A673 (cell line): ENCODE data around the gene PRKCQ. TPM values are rescaled to one million over a fixed set of nuclear protein-coding genes. Genes with fewer than 3 reads are reported as not detected.

Experiments used
- BruUV-seq: library from RNA; stranded (reverse); fragments of 400-500 nt; replicated peaks from 2 replicates; lab custom pipeline; 2021; lab: Mats Ljungman, UMichigan
- CTCF ChIA-PET: fragments of 300-600 bp; sonication (Branson Sonifier 250); formaldehyde crosslinking; loops from one replicate; lab custom pipeline; 2022; ENCODE audit warnings: antibody characterized with exemption; lab: Charles Lee
- POLR2A ChIA-PET: fragments of 300-600 bp; sonication (Branson Sonifier 250); formaldehyde crosslinking; loops from one replicate; lab custom pipeline; 2022; ENCODE audit warnings: antibody characterized with exemption; ENCODE audit not compliant: low non-redundant PET; lab: Charles Lee
- DNase-seq: peaks from one replicate; pipeline ENCODE4 v3.0.0-alpha.2; 2015; ENCODE audit warnings: low spot score
- H3K27ac ChIP-seq: fragments of 200-600 bp; sonication (generic); 2 replicates; pipeline ENCODE4 v1.5.1; 2016; ENCODE audit warnings: mixed run types, low read depth, mild to moderate bottlenecking, mixed read lengths, antibody characterized with exemption, low read length; ENCODE audit not compliant: poor library complexity, severe bottlenecking
- H3K27me3 ChIP-seq: fragments of 200-600 bp; sonication (generic); replicated peaks from 2 replicates; pipeline ENCODE4 v1.6.1; 2017; ENCODE audit warnings: mixed run types, low read depth, mild to moderate bottlenecking, mixed read lengths, antibody characterized with exemption, low read length; ENCODE audit not compliant: insufficient read depth, poor library complexity
- H3K36me3 ChIP-seq: fragments of 200-600 bp; sonication (generic); 2 replicates; pipeline ENCODE4 v1.6.1; 2016; ENCODE audit warnings: mixed run types, mild to moderate bottlenecking, mixed read lengths, antibody characterized with exemption, low read length; ENCODE audit not compliant: insufficient read depth, poor library complexity, severe bottlenecking
- H3K4me1 ChIP-seq: fragments of 200-600 bp; sonication (generic); 2 replicates; pipeline ENCODE4 v1.6.1; 2017; ENCODE audit warnings: mixed run types, mild to moderate bottlenecking, mixed read lengths, antibody characterized with exemption, low read length; ENCODE audit not compliant: insufficient read depth, poor library complexity, severe bottlenecking
- H3K4me3 ChIP-seq: fragments of 200-600 bp; sonication (generic); 2 replicates; pipeline ENCODE4 v1.5.1; 2016; ENCODE audit warnings: low read depth, mixed run types, mild to moderate bottlenecking, mixed read lengths, low read length; ENCODE audit not compliant: poor library complexity, severe bottlenecking
- H3K9me3 ChIP-seq: fragments of 200-600 bp; sonication (generic); 2 replicates; pipeline ENCODE4 v1.6.1; 2016; ENCODE audit warnings: mixed run types, low read depth, mild to moderate bottlenecking, mixed read lengths, antibody characterized with exemption, low read length; ENCODE audit not compliant: poor library complexity, severe bottlenecking
- CTCF ChIP-seq: fragments of 300-800, 200-600 bp; sonication (generic); conservative IDR thresholded peaks from 2 replicates; pipeline ENCODE4 v1.5.1; 2017; ENCODE audit warnings: low read depth, mild to moderate bottlenecking, antibody characterized with exemption, low read length, moderate library complexity, mixed read lengths
- EZH2 ChIP-seq: fragments of 200-600 bp; sonication (generic); IDR thresholded peaks from 2 replicates; pipeline ENCODE4 v1.6.1; 2017; ENCODE audit warnings: borderline replicate concordance, low read depth, mild to moderate bottlenecking, mixed read lengths, antibody characterized with exemption, low read length; ENCODE audit not compliant: poor library complexity, severe bottlenecking
- intact Hi-C: fragments of 100-400 bp; cut with micrococcal nuclease; formaldehyde crosslinking; loops from one replicate; pipeline ENCODE4 v1.10.0; 2022; ENCODE audit not compliant: unreplicated experiment
- total RNA-seq: library from RNA; stranded (reverse); gene quantifications from 2 replicates; pipeline ENCODE4 v1.2.3, GENCODE V29; 2021

Gene PRKCQ
- total RNA-seq, 1 experiment from 2014 or later: not detected

DNA sequence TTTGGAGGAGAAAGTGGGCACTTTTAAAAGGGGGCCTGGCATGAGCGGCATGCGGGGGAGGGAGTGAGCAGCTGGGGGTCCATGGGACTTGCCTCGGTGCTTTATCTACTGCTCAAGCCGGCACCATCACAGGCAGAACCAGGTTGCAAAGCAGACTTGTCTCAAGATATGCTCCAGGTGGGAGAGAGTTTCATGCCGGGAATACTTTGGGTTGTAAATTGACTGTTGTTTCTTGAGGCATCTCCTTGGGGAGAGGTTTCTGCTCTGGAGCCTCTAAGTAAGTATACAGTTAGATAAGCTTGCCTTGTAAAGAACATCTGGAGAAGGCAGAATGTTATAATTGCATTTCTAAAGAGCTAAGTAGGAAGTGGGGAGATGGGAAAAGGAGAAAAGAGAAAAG is 42.8 kb upstream of the PRKCQ start:
- no TSS peak for BruUV-seq
- intact Hi-C loops: no loop called here
- no peak for DNase-seq
- Histone ChIP-seq H3K9me3 (no peaks in the 10 kb centered on the region), H3K4me1 (no peaks in the 10 kb centered on the region), H3K36me3 (no peaks in the 10 kb centered on the region), H3K27me3 (peaks cover 92% of the 10 kb centered on the region), H3K27ac (no peak overlapping the region), H3K4me3 (no peak overlapping the region)
- ChIA-PET POLR2A (no interaction called here), CTCF (no interaction called here)
- TF ChIP-seq CTCF (no peak), EZH2 (no peak)

- Histone ChIP-seq H3K27ac (no peak overlapping the region), H3K4me3 (no peak overlapping the region), H3K36me3 (no peaks in the 10 kb centered on the region), H3K9me3 (no peaks in the 10 kb centered on the region), H3K4me1 (no peaks in the 10 kb centered on the region), H3K27me3 (peaks cover 90% of the 10 kb centered on the region)
- intact Hi-C loops: no loop called here
- POLR2A ChIA-PET: interaction anchor here (0.6 kb wide), 1 partner anchor 1084 kb away, joined by 20 read pairs; no protein-coding TSS in a partner anchor
- BruUV-seq: no TSS peak
- DNase-seq: peak; percentile 80
- CTCF ChIA-PET: no interaction called here
- no peak for TF ChIP-seq EZH2
Measured at GRCh38 chr10:6621536-6621935, 41.5 kb upstream of the PRKCQ start.

DNA sequence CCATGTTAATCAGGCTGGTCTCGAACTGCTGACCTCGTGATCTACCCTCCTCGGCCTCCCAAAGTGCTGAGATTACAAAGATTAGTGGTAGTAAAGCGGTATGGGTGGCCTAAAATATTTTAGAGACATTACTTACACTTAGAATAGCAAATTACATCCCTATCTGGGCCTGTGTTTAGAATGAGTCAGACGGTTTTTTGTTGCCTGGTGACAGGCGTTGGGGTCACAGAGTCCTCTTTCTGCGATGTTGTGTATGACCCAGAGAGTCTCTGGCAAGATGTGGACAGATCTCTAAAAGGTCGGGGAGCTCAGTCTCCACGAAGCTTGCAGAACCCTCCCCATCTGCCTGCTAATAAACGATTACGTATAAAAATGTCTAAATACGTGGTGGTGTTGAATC is 39.6 kb upstream of the PRKCQ start:
- Histone ChIP-seq H3K36me3 (no peaks in the 10 kb centered on the region), H3K4me3 (no peak overlapping the region), H3K9me3 (no peaks in the 10 kb centered on the region), H3K4me1 (no peaks in the 10 kb centered on the region), H3K27me3 (peaks cover 90% of the 10 kb centered on the region), H3K27ac (no peak overlapping the region)
- TF ChIP-seq EZH2 (no peak), CTCF (no peak)
- BruUV-seq: no TSS peak
- CTCF ChIA-PET: no interaction called here
- DNase-seq: no peak
- intact Hi-C loops: no loop called here
- POLR2A ChIA-PET: no interaction called here

DNA sequence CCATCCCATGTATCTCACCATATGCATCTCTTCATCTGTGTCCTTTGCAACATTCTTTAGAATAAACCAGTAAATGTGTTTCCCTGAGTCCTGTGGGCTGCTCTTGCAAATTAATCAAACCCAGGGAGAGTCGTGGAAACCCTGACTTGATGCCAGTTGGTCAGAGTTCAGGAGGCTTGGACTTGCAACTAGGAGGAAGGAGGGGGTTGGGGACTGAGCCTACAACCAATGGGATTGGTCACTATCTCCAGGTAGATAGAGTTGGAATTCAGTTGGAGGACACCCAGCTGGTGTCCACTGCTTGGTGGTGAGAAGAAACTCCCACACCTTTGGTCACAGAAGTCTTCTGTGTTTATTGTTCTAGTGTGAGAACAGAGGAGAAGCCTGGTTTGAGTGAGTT is 38.3 kb upstream of the PRKCQ start:
- BruUV-seq: no TSS peak
- CTCF ChIA-PET: interaction anchor here (0.5 kb wide), 1 partner anchor 40 kb away, joined by 6 read pairs; no protein-coding TSS in a partner anchor
- TF ChIP-seq EZH2 (no peak), CTCF (no peak)
- intact Hi-C loops: no loop called here
- DNase-seq: no peak
- H3K36me3 ChIP-seq: no peaks in the 10 kb centered on the region
- no peak overlapping the region for H3K27ac ChIP-seq
- H3K9me3 ChIP-seq: no peaks in the 10 kb centered on the region
- POLR2A ChIA-PET: no interaction called here
- peaks cover 86% of the 10 kb centered on the region for H3K27me3 ChIP-seq
- H3K4me1 ChIP-seq: no peaks in the 10 kb centered on the region
- no peak overlapping the region for H3K4me3 ChIP-seq
